ENCODE results near the gene NIT2. TPM values are rescaled to one million over a fixed set of nuclear protein-coding genes. Genes with fewer than 3 reads are reported as not detected.

Gene NIT2
- total and polyA plus RNA-seq, 2 of the 4 experiments (the other 2 are of a cell fraction) = 12.4 to 27.1 TPM

- Histone ChIP-seq H2BK5ac (ENCODE audit: low read depth, low read length, poor library complexity, severe bottlenecking) (no peak overlapping the region), H4K20me1 (ENCODE audit: insufficient read depth, low read length) (no peaks in the 10 kb centered on the region), H3K23ac (ENCODE audit: low read depth, low read length) (no peak overlapping the region), H3K79me1 (ENCODE audit: low read depth in 1 of 2, low read length in 2 of 2) (peaks cover 6 to 50% of the 10 kb centered on the region in 2 experiments; a peak in 3 of 4 replicates), H4K5ac (ENCODE audit: low read depth, low read length) (no peak overlapping the region), H4K8ac (ENCODE audit: low read depth in 2 of 2, low read length in 2 of 2) (no peak overlapping the region), H2BK20ac (ENCODE audit: low read depth, low read length) (no peak overlapping the region), H3K56ac (ENCODE audit: extremely low read depth, insufficient read depth, low read length) (no peak overlapping the region), H3K4me1 (ENCODE audit: control insufficient read depth, insufficient read depth, low read length) (peaks cover 2% of the 10 kb centered on the region; the same call in 1 of the 2 replicates), H3K4ac (ENCODE audit: low read depth, low read length) (no peak overlapping the region), H3K9me1 (ENCODE audit: insufficient read depth, low read length) (no peaks in the 10 kb centered on the region), H3K9me3 (ENCODE audit: control insufficient read depth, insufficient read depth, low read length) (no peaks in the 10 kb centered on the region), H3K9ac (ENCODE audit: low read depth, low read length) (no peak overlapping the region), H2BK120ac (ENCODE audit: low read depth, low read length) (no peak overlapping the region), H4K91ac (ENCODE audit: insufficient read depth, low read depth, low read length) (no peak overlapping the region), H3K4me3 (ENCODE audit: insufficient read depth, low read depth, low read length) (no peak overlapping the region), H2AK9ac (replicated peaks; ENCODE audit: low read depth, low read length, poor library complexity) (no peak overlapping the region), H2AK5ac (ENCODE audit: low read depth, low read length) (no peak overlapping the region), H3K4me2 (ENCODE audit: low read depth, low read length) (no peak overlapping the region), H3K36me3 (ENCODE audit: control insufficient read depth, insufficient read depth, low read length) (peaks cover 37% of the 10 kb centered on the region), H2BK15ac (ENCODE audit: low read depth, low read length) (no peak overlapping the region), H2AFZ (replicated peaks; ENCODE audit: low read length, poor library complexity) (no peak overlapping the region), H3K18ac (ENCODE audit: low read depth, low read length) (no peak overlapping the region), H3K27me3 (ENCODE audit: control insufficient read depth, insufficient read depth, low read length) (no peaks in the 10 kb centered on the region), H3K27ac (ENCODE audit: insufficient read depth, low read length) (no peak overlapping the region), H3K14ac (replicated peaks; ENCODE audit: low read depth, low read length) (no peak overlapping the region)
- intact Hi-C loops (cut with micrococcal nuclease) = no loop called here
- POLR2A ChIA-PET (ENCODE audit: unreplicated experiment) = no interaction called here
- DNase-seq = peak; percentile 37
- WGBS, 2 experiments (ENCODE audit: extremely low coverage in 2 of 2, insufficient read length in 1 of 2) = no CpG with 5 or more reads among the region's 2 CpGs
- no peak for TF ChIP-seq RAD21 (IDR thresholded peaks at IDR 0.05; ENCODE audit: low read length)
- TF ChIP-seq CHD1 (IDR thresholded peaks at IDR 0.05; ENCODE audit: low read depth, low read length) = no peak
- TF ChIP-seq RFX5 (IDR thresholded peaks at IDR 0.05; ENCODE audit: low read depth, low read length) = no peak
- no peak for TF ChIP-seq CEBPB (IDR thresholded peaks at IDR 0.05; ENCODE audit: low read depth, low read length)
- TF ChIP-seq BHLHE40 (IDR thresholded peaks at IDR 0.05; ENCODE audit: low read depth, low read length) = no peak
- no peak for TF ChIP-seq MXI1 (IDR thresholded peaks at IDR 0.05; ENCODE audit: borderline replicate concordance, low read depth, low read length)
- TF ChIP-seq ELK1 (IDR thresholded peaks at IDR 0.05; ENCODE audit: borderline replicate concordance, low read depth, low read length) = no peak
- TF ChIP-seq FOS (IDR thresholded peaks at IDR 0.05; ENCODE audit: low read depth, low read length) = no peak
- no peak for TF ChIP-seq MAFK (IDR thresholded peaks at IDR 0.05; ENCODE audit: low read depth, low read length)
- TF ChIP-seq CTCF (conservative IDR thresholded peaks at IDR 0.05; ENCODE audit: low read depth, low read length) = no peak
- TF ChIP-seq POLR2A (IDR thresholded peaks at IDR 0.05; ENCODE audit: low read depth, low read length) = no peak
- TF ChIP-seq RCOR1 (IDR thresholded peaks at IDR 0.05; ENCODE audit: insufficient replicate concordance, low read length) = no peak
- TF ChIP-seq SMC3 (IDR thresholded peaks at IDR 0.05; ENCODE audit: low read depth, low read length) = no peak
- no peak for TF ChIP-seq NFE2L2 (IDR thresholded peaks at IDR 0.05; ENCODE audit: low read depth, low read length)
- TF ChIP-seq MAZ (IDR thresholded peaks at IDR 0.05; ENCODE audit: borderline replicate concordance, low read depth, low read length) = no peak
- no TSS peak for BruUV-seq (replicated peaks)
- ATAC-seq (ENCODE audit: low read depth) = peak; percentile 37
- dilution Hi-C loops (cut with HindIII; ENCODE audit: low sequenced_read_pairs, unreplicated experiment) = no loop called here
- CTCF ChIA-PET = no interaction called here
- in situ Hi-C loops (cut with MboI; ENCODE audit: low sequenced_read_pairs) = no loop called here
Observed at GRCh38 chr3:100289339-100289738, 45.2 kb upstream of the NIT2 start.
